HS-27A (cell line): ENCODE measurements around the gene OR5AL1.
"Not testable (repeated sequence)": the region's sequence is repeated elsewhere in the genome, so short reads cannot be mapped to it uniquely, and the experiment has no call there.

ENCODE experiments used
- DNase-seq: peaks from one replicate; pipeline ENCODE4 v3.0.0-alpha.2; 2012; ENCODE audit warnings: low read depth, missing footprints

OR5AL1 gene

DNA sequence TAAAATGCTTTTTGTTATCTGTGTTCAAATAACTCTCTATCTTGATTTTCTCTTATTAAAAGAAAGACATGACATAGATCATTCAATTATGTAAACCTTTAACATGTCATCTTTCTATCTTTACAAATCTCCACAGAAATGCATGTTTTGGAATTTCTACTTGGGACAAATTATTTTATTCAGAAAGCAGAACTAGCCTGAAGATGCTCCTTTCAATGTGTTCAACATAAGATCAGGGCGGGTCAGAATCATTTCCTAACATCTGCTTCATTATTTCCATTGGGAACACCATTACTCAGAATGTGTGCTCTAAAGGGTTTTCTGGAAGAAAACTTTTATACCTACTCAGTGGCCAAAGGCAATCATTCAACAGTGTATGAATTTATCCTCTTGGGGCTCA, at the start of gene OR5AL1:
OR5AL1 (plus strand) TSS at position 301 of the 400 bp plus-strand sequence.
- no peak for DNase-seq

GRCh38 chr11:56375324-56375723, 37.2 kb upstream of the OR5AL1 start, which contains the start of gene OR8U1:
TSS of gene OR8U1 (plus strand) at chr11:56375624. CDS start at chr11:56375624, 0 bp downstream.
- DNase-seq = no peak

GRCh38 chr11:56380120-56380519, 32.4 kb upstream of the OR5AL1 start:
- no peak for DNase-seq

DNA sequence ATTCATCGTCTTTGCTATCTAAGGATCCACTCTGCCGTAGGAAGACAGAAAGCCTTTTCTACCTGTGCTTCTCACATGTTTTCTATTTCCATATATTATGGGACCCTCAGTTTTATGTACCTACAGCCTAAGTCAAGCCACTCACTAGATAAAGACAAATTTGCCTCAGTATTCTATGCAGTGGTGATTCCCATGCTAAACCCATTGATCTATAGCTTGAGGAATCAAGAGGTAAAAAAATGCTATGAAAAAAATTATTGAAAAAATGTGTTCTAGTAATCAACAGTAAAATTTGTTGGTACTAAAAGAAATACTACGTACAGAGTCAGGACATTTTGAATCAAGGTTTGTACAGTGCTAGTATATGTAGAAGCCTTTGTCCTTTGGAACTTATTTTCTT, 18.1 kb upstream of the OR5AL1 start:
- DNase-seq = no peak

DNA sequence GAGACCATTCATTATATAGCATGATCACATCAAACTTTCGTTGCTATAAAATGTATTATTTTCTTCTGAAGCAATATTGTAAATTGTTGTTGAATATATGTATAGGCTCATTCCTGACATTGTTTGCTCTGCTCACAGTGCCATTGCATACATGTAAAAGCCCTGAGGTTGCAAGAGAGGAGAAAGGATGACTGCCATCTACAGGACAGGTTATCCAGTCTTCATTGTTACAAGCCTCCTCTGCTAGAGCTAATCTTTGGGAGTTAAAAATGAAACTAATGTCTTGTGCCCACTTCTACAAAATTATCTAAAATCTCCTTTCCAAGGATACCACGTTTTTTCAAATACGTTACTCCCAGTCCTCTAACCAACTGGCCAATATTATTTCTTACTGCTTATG, 16.4 kb upstream of the OR5AL1 start:
- no peak for DNase-seq

DNA sequence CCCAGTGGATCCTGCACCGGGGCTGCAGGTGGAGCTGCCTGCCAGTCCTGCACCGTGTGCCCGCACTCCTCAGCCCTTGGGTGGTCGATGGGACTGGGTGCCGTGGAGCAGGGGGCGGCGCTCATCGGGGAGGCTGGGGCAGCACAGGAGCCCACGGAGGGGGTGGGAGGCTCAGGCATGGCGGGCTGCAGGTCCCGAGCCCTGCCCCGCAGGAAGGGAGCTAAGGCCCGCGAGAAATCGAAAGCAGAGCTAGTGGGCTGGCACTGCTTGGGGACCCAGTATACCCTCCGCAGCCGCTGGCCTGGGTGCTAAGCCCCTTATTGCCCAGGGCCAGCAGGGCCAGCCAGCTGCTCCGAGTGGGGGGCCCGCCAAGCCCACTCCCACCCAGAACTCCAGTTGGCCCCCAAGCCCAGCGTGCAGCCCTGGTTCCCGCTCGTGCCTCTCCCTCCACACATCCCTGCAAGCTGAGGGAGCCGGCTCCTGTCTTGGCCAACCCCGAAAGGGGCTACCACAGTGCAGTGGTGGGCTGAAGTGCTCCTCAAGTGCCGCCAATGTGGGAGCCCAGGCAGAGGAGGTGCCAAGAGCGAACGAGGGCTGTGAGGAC, 10.5 kb upstream of the OR5AL1 start:
- DNase-seq = not testable (repeated sequence)

- DNase-seq = no peak
Observed at GRCh38 chr11:56404393-56404792, 8.1 kb upstream of the OR5AL1 start.

- DNase-seq = no peak
Observed at GRCh38 chr11:56410801-56411200, 1.7 kb upstream of the OR5AL1 start.

- no peak for DNase-seq
Observed at GRCh38 chr11:56453521-56453920, 41.0 kb downstream of the OR5AL1 start.

GRCh38 chr11:56457076-56457475, 44.6 kb downstream of the OR5AL1 start:
- no peak for DNase-seq
